ENCODE data around the gene PEX5L.

DNA sequence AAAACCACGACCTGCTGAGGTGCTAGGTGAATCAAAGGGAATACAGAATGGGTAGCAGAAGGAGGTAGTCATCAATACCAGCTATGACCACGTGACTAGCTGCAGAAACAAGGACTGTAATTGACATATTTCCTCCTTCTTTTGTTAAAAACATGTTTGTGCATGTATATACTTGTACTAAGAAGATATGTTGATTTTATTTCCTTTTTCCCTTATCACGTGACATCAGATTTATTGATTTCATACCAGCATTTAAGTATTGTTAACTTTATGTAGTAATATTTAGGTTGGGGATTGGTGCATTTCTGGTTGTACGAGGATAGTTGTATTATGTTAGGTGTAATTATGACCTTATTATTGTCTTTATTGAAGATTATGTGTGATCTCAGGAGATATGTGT is 36.2 kb downstream of the PEX5L start:
- TF ChIP-seq, protein P1, sequence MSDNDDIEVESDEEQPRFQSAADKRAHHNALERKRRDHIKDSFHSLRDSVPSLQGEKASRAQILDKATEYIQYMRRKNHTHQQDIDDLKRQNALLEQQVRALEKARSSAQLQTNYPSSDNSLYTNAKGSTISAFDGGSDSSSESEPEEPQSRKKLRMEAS (IDR thresholded peaks at IDR 0.05): no peak
- TF ChIP-seq POLR2A (IDR thresholded peaks at IDR 0.05; ENCODE audit: low read length): no peak
- no peak for TF ChIP-seq CTCF (IDR thresholded peaks at IDR 0.05)
- no peak for TF ChIP-seq TP53 (CRISPR knock-in tag; IDR thresholded peaks at IDR 0.05)
- no peak for TF ChIP-seq SMC3 (IDR thresholded peaks at IDR 0.05)
- no peak for TF ChIP-seq CBX8 (IDR thresholded peaks at IDR 0.05)
- no peak for TF ChIP-seq MAZ (IDR thresholded peaks at IDR 0.05; ENCODE audit: borderline replicate concordance, low read depth, low read length)
- TF ChIP-seq ZNF302 (CRISPR knock-in tag; IDR thresholded peaks at IDR 0.05): no peak
- TF ChIP-seq CHD2 (IDR thresholded peaks at IDR 0.05; ENCODE audit: low read length, partially characterized antibody): no peak
- TF ChIP-seq EP300 (IDR thresholded peaks at IDR 0.05): no peak
- TF ChIP-seq, protein P2, sequence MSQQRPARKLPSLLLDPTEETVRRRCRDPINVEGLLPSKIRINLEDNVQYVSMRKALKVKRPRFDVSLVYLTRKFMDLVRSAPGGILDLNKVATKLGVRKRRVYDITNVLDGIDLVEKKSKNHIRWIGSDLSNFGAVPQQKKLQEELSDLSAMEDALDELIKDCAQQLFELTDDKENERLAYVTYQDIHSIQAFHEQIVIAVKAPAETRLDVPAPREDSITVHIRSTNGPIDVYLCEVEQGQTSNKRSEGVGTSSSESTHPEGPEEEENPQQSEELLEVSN (IDR thresholded peaks at IDR 0.05; ENCODE audit: borderline replicate concordance, low read depth): no peak
- no peak for TF ChIP-seq NPAS2 (CRISPR knock-in tag; IDR thresholded peaks at IDR 0.05; ENCODE audit: borderline replicate concordance)
- no peak for TF ChIP-seq BCL3 (IDR thresholded peaks at IDR 0.05)
- no peak for TF ChIP-seq ESRRA (IDR thresholded peaks at IDR 0.05; ENCODE audit: borderline replicate concordance, low read length)

Data from A549 (cell line).